Stimulated activated CD4-positive, alpha-beta T cell treated with anti-CD3 and anti-CD28 coated beads, Interleukin-1b, Interleukin-23, amount 100 ng/mL, for 24 hours (primary cell): Measurements from ENCODE around the gene IFNA16.
"Not testable (repeated sequence)": the region's sequence is repeated elsewhere in the genome, so short reads cannot be mapped to it uniquely, and the experiment has no call there.

Source experiments
- DNase-seq, 4 experiments: peaks; one replicate each; pipeline ENCODE4 v3.0.0-alpha.2; 2020; ENCODE audit warnings: low read depth in 4 of 4, low spot score in 1 of 4

The IFNA16 gene

DNA sequence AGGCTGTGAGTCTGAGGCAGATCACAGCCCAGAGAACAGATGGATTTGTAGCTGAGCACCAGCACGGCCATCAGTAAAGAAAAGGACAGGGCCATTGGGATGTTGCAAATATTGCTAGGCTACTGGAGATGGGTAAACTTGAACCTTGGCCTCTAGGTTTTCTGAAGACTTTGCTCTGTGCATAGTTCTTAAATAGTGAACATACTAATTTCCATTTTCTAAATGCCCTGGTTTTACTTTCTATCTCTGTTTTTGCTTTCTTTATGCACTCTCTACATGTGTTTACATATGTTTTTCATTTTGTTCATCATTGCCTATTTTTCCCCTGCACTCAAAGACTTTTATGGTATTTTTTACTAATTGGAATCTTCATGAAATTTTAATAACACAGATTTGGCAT lies at the start of gene IFNA16:
Gene IFNA16, minus strand, starts transcription at position 101 of the 400 bp plus-strand sequence. Its CDS starts 6 bp downstream, at position 95.
- DNase-seq: not testable (repeated sequence)

DNA sequence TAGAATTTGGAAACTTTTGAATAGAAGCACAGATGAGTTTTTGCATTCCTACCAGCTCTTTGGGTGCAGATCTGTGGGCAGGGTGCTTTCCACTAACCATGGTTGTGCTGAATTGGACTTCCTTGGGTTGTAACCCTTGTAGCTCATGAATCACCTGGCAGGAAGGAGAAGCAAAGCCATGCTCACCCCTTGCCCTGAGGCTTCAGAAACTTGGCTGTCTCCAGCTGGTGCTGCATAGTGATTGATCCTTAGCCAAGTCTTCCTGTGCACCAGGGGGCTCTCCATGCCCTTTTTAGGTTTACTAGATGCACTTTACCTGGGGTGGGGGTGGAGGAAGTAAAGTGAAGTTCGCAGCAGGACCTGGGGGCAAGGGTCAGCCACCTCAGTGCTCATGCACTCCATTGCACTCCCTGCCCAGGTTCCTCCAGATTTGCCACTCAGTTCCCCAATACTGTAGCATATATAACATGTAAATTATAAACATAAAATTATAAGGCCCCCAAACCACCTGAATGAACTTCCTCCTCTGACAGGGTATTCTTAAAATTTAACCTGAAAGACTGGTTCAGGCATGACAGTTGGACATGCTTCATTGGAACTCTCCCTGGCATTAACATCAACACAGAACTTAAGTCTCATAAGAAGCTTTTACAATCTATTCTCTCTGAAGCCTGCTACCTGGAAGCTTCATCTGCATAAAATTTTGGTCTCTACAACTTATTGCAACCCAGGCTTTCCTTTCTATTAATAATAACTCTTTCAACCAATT lies 48.5 kb upstream of the IFNA16 start:
- no peak for DNase-seq

GRCh38 chr9:21255538-21256212 lies 38.6 kb upstream of the IFNA16 start:
- no peak for DNase-seq

GRCh38 chr9:21252721-21253547 lies 35.8 kb upstream of the IFNA16 start:
- DNase-seq: no peak

GRCh38 chr9:21251638-21252037 lies 34.5 kb upstream of the IFNA16 start:
- DNase-seq: no peak

GRCh38 chr9:21251190-21251589 lies 34.1 kb upstream of the IFNA16 start:
- no peak for DNase-seq

- no peak for DNase-seq
Measured at GRCh38 chr9:21244836-21245235, 27.7 kb upstream of the IFNA16 start.

- DNase-seq: no peak
Measured at GRCh38 chr9:21239911-21240310, 22.8 kb upstream of the IFNA16 start, which contains the start of gene IFNA14. Gene IFNA14 (minus strand): TSS chr9:21240005. CDS start chr9:21239935, 70 bp downstream.

DNA sequence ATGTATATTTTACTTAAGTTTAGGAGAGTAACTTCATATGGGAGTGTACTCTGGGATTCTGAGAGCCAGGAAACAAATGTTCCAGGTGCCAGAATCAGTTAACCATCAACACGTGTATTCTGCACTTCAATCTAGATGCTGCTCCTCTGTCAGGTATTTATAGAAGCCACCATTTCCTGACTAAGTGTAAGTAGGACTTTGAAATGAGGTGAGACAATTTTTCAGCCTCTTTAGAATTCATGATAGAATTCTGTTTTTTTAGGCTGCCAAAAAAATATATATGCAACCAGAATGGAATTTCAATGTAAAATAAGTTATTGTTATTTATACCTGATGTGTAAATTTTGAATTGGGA lies 19.2 kb upstream of the IFNA16 start:
- DNase-seq: not testable (repeated sequence)

- not testable (repeated sequence) for DNase-seq
Measured at GRCh38 chr9:21235468-21236359, 18.6 kb upstream of the IFNA16 start.

DNA sequence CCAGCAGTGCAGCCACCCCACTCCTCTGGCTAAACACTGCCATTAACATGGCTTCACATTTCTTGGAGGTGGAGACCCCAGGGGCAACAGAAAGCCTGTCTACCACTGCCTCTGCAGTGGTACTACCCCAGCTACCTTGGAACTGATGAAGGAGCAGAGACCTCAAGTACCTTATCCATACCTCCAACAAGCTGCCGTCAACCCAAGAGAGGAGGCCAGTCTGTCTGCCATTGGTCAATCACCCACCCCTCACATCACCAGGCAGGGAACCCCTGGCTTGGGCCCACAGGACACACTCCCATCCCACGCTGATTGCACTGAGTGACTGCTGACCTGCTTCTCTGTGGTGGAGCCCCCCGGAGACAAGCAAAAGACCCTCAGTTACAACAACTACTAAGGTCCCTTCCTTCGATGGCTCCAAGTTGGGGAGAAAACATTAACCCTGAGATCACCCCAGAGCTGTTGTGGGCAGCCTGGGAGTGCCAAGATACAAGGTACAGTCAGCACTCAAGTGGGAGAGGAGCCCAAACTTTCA lies 17.1 kb upstream of the IFNA16 start:
- no peak for DNase-seq

- DNase-seq: no peak
Measured at GRCh38 chr9:21233258-21233657, 16.1 kb upstream of the IFNA16 start.

- DNase-seq: no peak
Measured at GRCh38 chr9:21228122-21228521, 11.0 kb upstream of the IFNA16 start, which contains the start of gene IFNA17. Gene IFNA17 (minus strand): TSS chr9:21228222. CDS start chr9:21228173, 49 bp downstream.

DNA sequence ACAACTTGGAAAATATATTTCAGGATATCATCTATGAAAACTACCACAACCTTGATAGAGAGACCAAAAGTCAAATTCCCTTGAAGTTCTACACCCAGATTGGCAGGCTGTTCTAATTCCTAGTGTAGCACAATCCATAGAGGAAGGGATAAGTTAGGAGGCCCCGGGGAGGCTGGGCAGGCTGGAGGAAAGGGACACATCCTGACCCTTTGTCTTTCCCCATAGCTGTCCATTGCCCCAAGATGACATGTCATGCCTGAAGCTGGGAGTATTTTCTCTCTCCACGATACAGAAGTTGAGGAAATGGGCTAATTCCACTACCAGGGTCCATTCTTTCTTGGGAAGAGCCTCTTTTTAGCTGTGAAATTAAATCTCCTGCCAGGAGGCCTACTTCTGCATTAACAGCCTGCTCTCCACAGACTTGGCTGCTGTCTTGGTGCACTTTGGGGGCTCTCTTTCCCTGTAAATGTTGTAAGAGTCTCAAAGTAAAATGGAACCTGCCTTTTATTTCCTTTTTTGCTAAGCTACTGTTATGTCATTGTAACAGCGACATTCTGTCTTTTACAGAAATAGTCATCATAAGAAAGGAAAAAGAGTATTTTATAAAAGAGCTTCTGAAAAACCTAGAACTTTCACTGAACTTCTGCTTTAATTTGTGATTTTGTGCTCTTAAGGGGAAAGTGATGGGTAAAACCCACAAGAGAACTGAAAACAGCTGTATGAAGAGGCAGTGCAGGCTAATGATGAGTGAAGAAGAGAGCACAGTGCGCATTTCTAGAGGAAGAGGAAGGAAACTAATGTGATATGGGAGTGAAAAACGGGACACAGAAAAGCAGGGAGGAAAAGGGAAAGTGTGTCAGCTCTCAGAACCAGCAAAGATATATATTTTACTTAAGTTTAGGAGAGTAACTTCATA lies 3.4 kb downstream of the IFNA16 start:
- DNase-seq: not testable (repeated sequence)

GRCh38 chr9:21212160-21212559 lies 5.0 kb downstream of the IFNA16 start:
- DNase-seq: not testable (repeated sequence)

DNA sequence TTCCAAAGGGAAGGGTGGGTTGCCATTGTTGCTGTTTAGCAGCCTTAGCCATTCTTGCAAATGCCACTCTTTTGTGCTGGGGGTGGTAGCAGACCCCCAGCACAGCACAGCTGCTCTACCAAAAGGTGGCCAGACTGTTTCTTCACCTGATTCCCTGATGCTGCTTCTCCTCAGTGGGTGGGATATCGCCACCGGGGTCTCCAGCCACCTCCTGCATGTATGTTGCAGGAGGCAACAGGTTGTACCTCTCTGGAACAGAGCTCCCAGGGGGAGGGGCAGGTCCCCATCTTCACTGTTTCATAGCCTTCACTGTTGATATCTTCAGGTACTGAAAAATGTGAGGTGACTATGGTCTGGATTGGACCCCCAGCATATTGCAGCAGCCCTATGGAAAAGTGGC lies 6.3 kb downstream of the IFNA16 start:
- not testable (repeated sequence) for DNase-seq

GRCh38 chr9:21210311-21210710 lies 6.8 kb downstream of the IFNA16 start:
- no peak for DNase-seq

GRCh38 chr9:21207043-21207442 lies 10.1 kb downstream of the IFNA16 start, which contains the start of gene IFNA10:
Gene IFNA10 (minus strand): TSS chr9:21207143. CDS start chr9:21207097, 46 bp downstream.
- DNase-seq: not testable (repeated sequence)

DNA sequence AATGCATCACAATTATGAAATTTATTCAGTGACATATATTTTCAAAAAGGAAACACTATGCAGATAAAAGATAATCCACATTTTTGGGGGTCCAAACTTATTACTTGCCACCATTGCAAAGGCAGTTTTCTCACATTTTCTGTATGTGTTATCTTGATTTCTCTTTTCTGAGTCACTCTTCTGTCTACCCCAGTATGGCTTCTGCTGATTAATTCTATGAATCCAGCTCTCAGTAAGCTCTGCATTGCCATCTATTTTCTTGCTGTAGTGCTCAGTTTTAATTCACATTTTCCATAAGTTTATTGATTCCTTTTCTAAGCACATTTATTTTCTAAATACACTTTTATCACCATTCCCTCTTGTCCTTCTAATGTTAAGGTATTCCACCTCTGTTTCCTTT lies 11.9 kb downstream of the IFNA16 start:
- no peak for DNase-seq
